HG03521 (cell line): Measurements from ENCODE around the gene TCTN3.
"Not testable (repeated sequence)": the region's sequence is repeated elsewhere in the genome, so short reads cannot be mapped to it uniquely, and the experiment has no call there.

Source experiments
- ATAC-seq: cut with Tn5 transposase; IDR thresholded peaks from one replicate; pipeline ENCODE4 v1.9.1; 2021; ENCODE audit warnings: mild to moderate bottlenecking, moderate library complexity; ENCODE audit not compliant: unreplicated experiment

TCTN3 gene, protein sequence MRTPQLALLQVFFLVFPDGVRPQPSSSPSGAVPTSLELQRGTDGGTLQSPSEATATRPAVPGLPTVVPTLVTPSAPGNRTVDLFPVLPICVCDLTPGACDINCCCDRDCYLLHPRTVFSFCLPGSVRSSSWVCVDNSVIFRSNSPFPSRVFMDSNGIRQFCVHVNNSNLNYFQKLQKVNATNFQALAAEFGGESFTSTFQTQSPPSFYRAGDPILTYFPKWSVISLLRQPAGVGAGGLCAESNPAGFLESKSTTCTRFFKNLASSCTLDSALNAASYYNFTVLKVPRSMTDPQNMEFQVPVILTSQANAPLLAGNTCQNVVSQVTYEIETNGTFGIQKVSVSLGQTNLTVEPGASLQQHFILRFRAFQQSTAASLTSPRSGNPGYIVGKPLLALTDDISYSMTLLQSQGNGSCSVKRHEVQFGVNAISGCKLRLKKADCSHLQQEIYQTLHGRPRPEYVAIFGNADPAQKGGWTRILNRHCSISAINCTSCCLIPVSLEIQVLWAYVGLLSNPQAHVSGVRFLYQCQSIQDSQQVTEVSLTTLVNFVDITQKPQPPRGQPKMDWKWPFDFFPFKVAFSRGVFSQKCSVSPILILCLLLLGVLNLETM

DNA sequence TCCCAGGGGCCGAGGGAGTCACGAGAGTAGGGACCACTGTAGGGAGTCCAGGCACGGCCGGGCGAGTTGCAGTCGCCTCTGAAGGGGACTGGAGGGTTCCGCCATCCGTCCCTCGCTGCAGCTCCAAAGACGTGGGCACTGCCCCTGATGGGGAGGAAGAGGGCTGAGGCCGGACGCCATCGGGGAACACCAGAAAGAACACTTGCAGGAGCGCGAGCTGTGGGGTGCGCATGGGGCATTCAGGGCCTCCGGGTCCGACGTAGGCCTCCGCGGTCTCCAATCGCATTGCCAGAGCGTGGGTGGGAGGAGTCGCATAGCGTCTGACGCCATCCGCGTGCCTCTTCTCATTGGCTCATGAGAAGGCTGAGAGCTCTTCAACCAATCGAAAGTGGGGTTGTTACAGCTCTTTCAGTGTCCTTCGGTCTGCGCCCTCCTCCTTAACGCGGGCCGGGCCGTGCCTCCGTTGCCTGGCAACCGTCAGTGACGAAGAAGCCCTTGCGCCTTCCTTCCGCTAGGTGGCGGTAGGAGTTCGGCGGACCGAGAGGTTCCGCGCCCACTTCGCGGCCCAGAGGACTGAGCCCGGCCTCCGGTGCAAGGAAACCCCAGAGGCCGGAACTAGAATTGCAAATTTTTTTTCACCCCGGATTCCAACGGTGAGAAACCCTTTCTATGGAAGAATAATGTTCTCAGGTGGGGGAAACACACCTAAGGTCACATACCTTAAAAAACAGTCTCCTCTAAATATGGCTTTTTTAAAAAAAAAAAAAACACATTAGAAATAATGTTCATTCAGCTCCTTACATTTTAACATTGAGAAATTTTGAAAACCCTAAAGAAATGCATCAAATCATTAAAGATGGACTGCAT lies at the start of gene TCTN3:
Gene TCTN3, minus strand, starts transcription at position 260 of the 867 bp plus-strand sequence. Its CDS starts 28 bp downstream, at position 232.
- peak; percentile 99 for ATAC-seq

DNA sequence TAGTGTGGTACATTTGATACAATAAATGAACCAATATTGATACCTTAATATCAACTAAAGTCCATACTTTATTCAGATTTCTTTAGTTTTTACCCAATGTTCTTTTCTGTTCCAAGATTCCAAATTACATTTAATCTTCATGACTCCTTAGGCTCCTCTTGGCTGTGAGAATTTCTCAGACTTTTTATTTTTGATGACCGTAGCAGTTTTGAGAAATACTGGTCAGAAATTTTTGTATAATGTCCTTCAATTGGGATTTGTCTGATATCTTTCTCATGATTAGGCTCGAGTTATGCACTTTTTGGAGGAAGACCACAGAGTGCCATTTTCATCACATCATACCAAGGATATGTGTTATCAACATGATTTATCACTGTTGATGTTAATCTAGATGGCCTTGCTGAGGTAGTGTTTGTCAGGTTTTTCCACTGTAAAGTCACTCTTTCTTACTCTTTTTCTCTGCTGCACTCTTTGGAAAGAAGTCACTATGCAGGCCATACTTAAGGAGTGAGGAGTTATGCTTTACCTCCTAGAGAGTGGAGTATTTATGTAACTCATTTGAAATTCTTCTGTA lies 49.3 kb upstream of the TCTN3 start:
- no peak for ATAC-seq

DNA sequence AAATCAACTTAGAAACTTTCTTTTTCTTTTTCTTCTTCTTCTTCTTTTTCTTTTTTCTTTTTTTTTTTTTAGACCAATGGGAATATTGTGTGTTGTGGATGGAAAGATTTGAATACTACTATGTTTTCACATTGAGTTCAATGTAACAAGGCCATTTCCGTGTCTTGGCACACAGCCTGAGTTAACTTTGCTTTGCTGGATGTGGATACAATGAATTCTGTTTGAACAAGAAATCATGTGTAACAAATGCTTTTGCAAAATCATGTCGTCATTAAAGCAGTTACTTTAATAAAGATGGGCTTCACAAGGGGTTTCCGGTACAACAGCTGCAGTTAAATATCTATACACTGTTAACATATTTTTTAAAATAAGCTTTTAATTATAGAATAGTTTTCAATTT lies 48.8 kb upstream of the TCTN3 start:
- no peak for ATAC-seq

DNA sequence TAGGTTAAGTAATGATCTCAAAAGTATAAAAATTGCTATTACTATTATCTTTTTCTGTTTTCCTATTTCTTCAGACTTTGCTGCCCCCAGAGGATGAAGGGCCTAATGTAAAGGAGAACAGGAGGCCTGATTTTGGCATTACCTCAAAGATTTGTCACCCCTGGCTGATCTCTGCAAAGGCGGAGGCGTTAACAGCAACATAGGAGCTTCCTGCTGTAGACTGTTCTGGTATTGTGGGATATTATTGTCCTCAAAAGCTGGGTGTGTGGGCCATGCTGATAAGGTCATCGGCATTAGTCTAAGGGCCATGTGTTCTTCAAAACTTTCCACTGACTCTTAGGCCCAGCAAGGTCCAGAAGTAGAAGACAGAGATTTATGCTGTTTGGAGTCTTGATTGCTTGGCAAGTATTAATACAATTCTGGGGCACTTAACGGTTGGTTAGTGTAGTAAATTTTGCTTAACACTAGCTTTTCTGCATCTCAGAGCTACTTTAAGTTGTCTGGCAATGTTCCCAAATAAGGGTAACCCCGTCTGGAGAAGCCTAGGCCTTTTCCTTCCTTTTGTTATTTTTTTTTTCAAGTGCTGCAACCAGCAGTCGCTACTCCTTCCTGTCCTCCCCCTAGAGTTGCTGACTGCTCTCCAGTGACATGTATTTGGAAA lies 48.2 kb upstream of the TCTN3 start:
- no peak for ATAC-seq

DNA sequence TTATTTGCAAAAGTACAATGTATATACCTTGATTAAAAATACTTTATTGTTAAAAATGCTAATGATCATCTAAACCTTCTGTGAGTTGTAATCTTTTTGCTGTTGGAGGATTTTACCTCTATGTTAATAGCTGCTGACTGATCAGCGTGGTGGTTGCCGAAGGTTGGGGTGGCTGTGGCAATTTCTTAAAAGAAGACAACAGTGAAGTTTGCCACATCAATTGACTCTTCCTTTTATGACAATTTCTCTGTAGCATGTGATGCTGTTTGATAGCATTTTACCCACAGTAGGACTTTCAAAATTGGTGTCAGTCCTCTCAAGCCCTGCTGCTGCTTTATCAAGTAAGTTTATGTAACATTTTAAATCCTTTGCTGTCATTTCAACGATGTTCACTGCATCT lies 45.3 kb upstream of the TCTN3 start:
- ATAC-seq = no peak

DNA sequence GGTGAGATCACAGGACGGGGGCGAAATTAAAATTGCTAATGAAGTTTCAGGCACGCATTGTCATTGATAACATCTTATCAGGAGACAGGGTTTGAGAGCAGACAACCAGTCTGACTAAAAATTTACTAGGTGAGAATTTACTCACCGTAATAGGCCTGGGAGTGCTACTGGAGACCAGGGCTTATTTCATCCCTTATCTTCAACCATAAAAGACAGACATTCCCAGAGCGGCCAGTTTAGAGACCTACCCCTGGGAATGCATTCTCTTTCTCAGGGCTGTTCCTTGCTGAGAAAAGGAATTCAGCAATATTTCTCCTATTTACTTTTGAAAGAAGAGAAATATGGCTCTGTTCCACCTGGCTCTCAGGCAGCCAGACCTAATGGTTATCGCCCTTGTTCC lies 39.2 kb upstream of the TCTN3 start:
- ATAC-seq = not testable (repeated sequence)

DNA sequence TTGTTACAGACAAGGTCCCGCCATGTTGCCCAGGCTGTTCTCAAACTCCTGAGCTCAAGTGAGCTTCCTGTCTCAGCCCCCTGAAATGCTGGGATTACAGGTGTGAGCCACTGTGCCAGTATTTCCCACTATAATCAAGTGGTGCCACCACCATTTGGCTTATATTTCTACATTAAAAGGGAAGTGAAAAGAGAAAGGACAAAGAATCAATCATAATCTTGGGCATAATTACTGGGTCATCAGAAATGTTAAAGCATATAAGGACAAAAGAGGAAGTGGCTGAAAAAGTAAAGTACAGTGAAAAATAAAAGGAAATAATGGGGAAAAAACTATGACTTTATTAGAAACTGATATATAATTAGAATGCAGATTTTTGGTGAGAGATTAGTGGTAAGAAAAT lies 36.5 kb upstream of the TCTN3 start:
- ATAC-seq = no peak

DNA sequence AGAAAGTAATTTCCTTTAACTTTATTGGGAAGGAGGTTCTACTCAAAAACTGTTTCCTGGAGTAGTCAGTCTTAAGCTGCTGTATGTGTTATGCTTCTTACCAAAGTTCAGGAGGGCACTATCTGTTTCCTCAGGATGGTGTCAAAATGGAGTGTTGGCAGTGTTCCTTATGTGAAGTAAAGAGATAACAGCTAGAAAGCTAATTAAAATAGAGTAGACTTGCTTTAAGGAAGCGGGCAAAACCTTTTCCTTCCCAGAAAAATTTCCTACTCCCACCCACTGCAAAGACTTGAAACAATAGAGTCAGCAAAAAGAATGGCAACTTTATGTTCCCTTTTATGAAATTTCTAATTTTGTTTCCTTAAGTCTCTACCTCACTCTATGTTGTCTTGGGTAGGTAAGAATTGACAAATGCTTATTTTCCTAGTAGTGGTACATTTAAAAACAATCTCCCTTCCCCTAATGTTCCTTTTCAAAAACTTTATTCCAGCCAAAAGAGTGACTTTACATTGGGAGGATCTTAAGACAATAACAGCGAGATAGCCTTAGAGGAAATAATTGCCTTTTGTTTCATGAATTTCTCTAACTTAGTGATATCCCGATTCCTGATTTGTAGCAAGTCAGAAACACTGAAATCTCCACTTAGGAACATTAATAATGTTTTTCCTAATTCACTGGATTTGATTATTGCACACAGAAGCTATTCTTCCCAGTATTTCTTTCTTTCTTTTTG lies 35.8 kb upstream of the TCTN3 start:
- ATAC-seq = no peak

DNA sequence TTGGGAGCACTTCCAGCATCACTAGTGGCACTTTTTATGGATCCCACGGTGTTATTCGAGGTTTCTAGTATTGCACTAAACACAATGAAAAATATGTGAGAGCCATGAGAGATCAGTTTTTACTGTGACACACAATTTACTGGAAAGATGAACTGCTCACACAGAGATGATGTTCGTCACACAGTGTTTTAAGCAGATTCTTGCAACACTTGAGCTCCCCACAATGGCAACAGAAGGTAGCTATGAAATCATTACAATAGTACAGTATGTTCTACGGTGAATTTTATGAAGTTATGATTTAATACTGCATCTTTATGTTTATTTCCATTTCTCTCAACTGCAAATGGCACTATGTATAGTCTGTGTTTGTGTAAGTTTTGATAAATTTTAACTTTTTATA lies 34.8 kb upstream of the TCTN3 start:
- no peak for ATAC-seq

DNA sequence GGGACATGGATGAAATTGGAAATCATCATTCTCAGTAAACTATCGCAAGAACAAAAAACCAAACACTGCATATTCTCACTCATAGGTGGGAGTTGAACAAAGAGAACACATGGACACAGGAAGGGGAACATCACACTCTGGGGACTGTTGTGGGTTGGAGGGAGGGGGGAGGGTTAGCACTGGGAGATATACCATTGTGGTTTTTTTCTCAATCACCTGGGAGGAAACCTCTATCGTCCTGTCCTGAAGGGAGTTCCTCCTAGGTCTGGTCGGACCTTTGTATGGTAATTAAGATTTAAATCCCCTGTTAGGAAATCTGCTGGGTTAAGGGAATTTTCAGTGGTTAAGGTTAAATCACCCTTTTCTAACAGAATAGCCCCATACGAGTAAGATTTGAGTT lies 28.8 kb upstream of the TCTN3 start:
- not testable (repeated sequence) for ATAC-seq

DNA sequence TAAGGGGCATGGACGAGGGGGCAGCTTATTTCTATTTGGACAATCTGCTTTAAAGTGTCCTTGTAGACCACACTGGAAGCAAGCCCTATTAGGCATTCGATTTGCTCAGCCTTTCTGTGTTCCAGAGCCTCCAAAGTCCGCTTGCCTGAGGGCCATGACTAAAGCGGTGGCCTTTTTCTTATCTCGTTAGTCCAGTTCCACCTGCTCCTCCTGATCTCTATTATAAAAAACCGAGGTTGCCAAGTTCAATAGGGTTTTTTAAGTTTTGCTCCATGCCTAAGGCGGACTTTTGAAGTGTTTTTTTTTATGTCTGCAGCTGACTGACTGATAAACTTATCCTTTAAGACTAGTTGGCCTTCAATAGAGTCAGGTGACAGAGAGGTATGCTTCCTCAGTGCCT lies 27.0 kb upstream of the TCTN3 start:
- not testable (repeated sequence) for ATAC-seq

DNA sequence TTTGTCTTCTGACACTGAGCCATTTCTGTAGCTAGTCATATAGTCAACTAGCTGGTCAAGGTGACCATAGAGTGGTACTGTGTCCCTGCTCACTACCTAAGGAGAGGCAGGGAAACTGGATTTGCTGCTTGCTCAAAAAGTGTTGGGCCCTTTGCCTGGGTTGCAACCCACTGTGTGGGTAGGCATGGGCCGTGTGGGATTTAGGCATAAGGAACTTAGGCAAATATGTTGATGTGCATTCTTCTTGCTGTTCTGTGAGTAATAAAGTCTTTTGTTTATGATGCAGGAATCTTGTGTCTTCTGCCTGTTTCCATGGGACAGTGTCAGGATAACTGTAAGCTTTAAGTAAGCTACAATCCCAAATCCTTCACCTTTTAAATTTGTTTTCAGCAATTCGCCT lies 23.1 kb upstream of the TCTN3 start:
- ATAC-seq = no peak

DNA sequence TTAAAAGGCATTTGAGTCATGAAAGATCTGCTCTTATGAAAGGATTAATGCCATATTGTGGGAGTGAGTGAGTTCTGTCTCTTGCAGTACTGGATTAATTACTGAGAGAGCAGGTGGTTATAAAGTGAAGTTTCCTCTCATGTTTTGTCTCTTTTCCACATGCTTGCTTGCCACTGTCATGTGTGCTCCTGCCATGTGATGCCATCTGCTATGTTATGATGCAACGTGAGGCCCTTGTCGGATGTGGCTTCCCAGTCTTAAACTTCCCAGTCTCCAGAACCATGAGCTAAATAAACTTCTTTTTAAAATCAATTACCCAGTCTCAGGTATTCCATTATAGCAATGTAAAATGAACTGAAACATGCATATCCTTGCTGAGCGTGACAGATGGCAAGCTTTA lies 22.7 kb upstream of the TCTN3 start:
- ATAC-seq = no peak

DNA sequence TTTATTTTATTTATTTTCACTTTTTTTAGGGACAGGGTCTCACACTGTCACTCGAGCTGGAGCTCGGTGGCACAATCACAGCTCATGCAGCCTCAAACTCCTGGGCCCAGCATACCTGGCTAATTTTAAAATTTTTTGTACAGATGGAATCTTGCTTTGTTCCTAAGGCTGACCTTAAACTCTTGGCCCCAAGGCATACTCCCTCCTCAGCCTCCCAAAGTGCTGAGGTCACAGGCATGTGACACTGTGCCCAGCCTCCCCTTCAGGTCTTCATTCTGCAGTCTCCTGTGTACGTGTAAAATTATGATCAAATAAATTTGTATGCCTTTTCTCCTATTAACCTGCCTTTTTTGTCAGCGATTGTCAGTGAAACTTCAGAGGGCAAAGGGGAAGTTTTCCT lies 17.8 kb upstream of the TCTN3 start:
- ATAC-seq = no peak

DNA sequence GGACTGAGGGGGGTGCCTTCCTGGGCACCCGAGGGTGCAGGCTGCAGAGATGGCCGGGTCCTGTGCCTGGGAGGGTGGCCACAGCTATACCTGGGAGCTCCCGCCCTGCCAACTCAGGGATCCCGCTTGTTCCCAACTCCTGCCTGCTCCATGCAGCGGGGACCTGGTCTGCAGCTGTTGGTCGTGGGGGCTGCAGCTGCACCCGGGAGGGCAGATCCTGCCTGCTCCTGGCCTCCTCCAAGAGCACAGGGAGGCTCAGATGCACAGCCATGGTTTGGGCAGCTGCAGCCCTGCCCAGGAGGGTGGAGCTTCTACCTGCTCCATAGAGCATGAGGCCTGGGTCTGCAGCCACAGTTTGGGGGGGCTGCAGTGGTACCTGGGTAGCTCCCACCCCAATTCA lies 13.3 kb upstream of the TCTN3 start:
- no peak for ATAC-seq

DNA sequence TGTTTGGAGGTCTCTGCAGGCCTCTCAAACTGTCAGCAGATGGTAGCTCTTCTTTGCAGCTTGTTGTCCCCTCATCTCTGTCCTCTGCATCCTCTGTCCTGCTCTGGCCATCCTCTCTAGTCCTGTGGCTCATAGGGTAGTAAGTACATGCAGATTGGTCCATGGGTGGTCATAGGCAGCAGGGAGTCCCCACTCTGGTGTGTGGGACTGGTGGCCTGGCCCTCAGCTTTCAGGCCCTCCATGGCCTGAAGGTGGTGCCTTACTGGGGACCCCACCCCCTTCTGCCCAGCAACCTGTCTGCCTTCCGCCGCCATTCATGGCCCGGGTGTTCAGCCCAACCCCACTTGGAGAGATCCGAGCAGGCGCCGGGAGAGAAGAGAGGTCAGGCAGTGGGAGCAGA lies 12.8 kb upstream of the TCTN3 start:
- no peak for ATAC-seq

DNA sequence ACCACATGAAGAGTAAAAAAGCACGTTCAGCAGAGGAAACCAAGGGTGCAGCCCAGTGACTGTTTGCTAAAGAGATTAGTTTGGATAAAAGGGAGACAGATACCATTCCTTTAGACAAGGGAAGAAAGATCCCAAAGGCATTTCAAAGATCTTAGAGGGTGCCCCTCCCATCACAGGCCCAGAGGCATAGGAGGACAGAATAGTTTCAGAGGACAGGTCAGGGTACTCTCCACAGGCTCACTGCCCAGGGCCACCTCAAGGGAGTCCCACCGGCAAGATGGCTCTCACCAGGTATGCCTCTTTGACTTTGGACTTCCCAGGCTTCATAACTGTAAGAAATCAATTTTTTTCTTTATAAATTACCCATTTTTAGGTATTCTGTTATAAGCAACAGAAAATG lies 4.7 kb upstream of the TCTN3 start:
- ATAC-seq = no peak

DNA sequence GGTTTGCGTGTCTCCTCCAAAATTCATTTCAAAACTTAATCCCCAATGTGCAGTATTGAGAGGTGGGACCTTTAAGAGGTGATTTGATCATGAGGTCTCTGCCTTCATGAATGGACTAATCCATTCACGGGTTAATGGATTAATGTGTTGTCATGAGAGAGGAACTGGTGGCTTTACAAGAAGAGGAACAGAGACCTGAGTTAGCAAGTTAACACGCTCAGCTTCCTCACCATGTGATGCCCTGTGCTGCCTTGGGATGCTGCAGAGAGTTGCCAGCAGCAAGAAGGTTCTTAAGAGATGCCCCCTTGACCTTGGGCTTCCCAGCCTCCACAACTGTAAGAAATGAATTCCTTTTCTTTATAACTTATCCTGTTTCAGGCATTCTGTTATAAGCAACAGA lies 3.7 kb upstream of the TCTN3 start:
- ATAC-seq = no peak

DNA sequence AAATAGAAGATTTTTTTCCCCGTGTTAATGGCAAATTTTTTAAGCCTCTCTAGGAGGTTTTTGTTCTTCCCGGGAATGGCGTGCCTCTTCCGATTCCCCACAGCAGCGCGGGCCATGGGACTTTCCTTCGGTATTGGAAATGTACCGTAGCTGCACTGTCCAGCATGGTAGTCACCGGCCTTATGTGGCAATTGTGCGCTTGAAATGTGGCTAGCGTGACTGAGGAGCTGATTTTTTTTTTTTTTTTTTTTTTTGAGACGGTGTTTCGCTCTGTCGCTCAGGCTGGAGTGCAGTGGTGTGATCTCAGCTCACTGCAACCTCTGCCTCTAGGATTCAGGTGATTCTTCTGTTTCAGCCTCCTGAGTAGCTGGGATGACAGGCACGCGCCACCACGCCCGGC lies 938 bp upstream of the TCTN3 start:
- no peak for ATAC-seq

DNA sequence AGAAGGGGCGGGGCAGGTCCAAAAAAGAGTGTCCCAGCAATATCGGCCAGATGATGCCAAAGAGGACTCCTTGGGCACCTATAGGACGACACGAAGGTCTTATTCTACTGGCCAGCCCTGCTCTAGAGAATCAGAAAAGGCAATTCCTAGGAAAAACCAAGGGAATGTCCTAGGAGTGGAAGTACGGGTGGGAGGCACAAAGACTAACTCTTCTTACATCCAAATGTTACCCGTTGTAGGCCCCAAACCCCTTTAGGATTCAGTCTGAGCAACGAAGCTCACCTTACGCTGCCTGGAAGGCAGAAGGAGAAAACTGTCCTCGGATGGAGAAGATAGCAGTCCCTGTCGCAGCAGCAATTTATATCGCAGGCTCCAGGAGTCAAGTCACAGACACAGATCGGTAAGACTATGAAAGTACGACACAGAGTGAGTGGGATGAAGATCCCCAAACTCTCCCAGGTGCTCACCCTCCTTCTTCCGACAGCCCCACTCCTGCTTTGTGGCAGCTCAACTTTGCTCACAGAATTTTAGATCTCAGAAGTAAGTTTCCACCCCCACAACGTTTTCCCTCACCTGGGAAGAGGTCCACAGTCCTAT lies 558 bp downstream of the TCTN3 start:
- no peak for ATAC-seq
